MV-4-11 (cell line): Measurements from ENCODE around the gene RBM28.
"Not testable (repeated sequence)": the region's sequence is repeated elsewhere in the genome, so short reads cannot be mapped to it uniquely, and the experiment has no call there.

ENCODE experiments used
- DNase-seq: peaks from one replicate; lab custom pipeline; 2025; lab: John Stamatoyannopoulos, UW

The RBM28 gene

DNA sequence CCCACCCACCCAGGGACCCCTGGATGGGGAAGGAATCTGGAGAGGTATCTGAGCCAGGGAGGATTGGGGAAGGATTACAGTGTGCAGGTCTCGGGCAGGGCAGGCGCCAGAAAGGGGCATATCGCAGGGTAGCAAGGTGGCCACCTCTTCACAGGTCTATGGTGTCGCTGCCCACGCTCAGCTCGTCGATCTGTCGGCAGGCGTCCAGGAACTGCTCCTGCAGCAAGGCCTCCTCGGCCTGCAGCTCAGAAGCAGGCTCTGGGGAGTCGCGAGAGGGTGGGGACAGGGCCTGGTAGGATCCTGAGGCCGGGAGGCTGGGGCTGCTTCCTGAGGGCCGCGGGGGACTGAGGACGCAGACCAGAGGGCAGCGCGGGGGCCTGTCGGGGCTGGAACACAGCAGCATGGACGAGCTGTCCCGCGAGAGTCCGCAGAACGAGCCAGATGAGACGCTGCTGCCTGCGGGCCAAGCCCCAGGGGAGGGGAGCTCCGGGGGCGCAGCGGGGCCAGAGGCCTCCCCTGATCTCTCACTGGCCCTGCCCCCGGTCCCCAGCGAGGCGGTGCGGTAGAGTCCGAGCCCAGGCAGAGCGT lies 7.1 kb upstream of the RBM28 start:
- no peak for DNase-seq

DNA sequence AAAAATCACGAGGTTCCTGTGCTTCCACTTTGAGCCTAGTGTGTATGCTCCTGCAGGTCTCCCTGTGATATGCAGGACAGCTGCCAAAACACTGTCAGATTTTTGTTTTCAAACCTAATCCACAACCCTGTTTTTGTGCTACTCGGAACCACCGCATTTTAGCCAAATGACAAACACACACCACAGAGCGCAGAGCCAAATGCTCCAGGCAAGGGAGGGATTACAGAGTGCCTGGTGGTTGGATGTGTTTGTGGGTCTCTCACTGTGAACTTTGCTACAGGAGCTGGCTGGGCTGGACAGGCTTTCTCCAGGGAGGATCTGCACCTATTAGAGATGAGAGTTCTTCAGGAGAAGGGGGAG lies 5.7 kb upstream of the RBM28 start:
- no peak for DNase-seq

DNA sequence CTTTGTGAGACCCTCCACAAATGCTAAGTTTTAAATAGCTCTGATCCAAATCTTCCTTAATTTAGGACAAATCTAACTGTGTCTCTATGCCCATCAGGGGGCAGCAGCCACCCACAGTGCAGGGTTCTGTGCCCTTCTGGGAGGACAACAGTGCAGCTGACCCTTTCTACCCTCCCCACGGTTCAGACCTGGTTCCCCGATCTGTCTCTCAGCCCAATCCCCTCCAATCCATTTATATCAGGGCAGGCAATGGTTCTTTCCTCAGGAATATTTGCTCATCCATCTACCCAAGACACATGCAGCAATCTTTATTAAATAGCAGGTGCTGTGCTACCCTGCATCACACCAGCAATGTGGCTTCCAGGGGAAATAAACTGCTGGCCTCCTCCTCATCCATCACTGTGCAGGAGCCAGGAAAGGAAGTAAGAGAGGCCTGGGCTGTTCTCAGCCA lies 4.0 kb upstream of the RBM28 start:
- peak; percentile 48 for DNase-seq

DNA sequence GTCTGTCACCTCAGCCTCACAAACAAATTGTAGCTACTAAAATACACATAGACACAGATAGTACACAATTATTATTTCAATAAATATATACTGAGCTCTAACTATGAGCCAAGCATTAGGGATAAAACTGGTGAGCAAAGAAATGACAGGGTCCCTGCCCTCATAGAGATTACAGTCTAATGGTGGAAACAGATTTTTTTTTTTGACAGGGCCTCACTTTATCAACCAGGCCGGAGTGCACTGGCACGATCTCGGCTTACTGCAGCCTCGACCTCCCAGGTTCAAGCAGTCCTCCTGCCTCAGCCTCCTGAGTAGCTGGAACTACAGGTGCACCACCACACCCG lies 695 bp upstream of the RBM28 start:
- DNase-seq: no peak

DNA sequence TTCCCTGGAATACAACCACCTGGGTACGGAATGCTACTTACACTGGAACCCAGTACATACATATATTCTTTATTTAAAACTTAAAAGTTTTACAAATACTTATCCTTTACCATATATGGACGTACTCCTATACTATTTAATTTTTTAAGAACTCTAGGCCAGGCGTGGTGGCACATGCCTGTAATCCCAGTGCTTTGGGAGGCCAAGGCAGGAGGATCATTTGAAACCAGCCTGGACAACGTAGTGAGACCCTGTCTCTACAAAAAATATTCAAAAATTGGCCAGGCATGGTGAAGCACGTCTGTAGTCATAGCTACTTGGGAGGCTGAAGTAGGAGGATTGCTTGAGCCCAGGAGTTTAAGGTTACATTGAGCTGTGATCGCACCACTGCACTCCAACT lies 2.0 kb downstream of the RBM28 start:
- no peak for DNase-seq

DNA sequence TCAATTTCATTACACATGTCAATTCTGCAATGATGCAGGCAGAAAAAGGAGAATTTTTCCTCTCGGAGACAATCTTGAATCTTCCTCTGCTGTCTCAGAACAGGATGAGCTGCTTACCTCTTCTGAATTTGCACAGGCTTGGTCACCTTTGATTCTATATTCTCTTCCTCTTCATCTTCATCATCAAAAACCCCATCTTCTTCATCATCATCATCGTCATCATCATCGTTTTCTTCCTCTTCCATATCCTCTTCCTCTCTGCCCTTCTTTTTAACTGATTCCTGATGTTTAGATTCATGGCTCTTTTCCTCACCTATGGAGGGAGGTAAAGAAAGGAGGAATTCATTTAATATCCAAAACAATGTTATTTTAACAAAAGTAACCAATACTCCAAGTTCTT lies 8.0 kb downstream of the RBM28 start:
- DNase-seq: no peak

GRCh38 chr7:128324368-128324680 lies 19.4 kb downstream of the RBM28 start:
- no peak for DNase-seq

- DNase-seq: no peak
Measured at GRCh38 chr7:128323459-128324367, 20.0 kb downstream of the RBM28 start.

- peak; percentile 4 for DNase-seq
Measured at GRCh38 chr7:128323040-128323439, 20.7 kb downstream of the RBM28 start.

GRCh38 chr7:128322040-128322643 lies 21.6 kb downstream of the RBM28 start:
- DNase-seq: peak; percentile 79

DNA sequence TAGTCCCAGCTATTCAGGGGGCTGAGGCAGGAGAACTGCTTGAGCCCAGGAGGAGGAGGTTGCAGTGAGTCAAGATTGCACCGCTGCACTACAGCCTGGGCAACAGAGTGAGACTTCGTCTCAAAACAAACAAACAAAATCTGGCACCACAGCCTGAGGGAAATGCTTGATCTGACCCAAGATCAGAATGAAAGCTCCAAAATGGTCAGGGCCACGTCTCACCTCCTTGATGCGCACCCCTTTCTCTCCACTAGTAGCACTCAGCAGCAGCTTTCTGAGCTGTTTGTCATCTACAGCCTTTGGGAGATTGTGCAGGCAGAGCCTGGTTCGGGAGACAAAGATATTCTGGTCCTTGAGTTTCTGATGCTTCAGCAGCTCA lies 22.7 kb downstream of the RBM28 start:
- DNase-seq: no peak

- no peak for DNase-seq
Measured at GRCh38 chr7:128318691-128319090, 25.0 kb downstream of the RBM28 start.

DNA sequence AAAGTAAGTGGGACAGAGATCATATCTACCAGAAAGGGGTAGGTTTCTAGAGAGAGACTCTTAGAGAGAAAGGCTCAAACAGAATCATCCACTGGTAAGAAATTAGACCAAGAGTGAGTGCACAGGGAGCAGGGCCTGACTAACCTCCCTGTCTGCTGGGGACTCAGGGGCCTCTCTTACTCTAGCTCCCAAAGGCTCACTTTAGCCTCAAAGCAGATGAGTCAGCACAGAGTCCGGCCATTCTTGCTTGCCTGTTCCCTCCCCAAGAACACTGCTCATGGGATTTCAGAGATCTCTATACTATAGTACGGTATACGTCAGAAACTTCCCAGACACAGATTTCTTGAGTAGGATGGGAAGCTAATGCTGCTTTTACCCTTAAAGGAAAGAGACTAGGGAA lies 32.7 kb downstream of the RBM28 start:
- no peak for DNase-seq

- DNase-seq: no peak
Measured at GRCh38 chr7:128310499-128310898, 33.2 kb downstream of the RBM28 start.

GRCh38 chr7:128309976-128310375 lies 33.7 kb downstream of the RBM28 start:
- no peak for DNase-seq

GRCh38 chr7:128309124-128309523 lies 34.6 kb downstream of the RBM28 start:
- DNase-seq: no peak

GRCh38 chr7:128307061-128307460 lies 36.6 kb downstream of the RBM28 start:
- DNase-seq: no peak

DNA sequence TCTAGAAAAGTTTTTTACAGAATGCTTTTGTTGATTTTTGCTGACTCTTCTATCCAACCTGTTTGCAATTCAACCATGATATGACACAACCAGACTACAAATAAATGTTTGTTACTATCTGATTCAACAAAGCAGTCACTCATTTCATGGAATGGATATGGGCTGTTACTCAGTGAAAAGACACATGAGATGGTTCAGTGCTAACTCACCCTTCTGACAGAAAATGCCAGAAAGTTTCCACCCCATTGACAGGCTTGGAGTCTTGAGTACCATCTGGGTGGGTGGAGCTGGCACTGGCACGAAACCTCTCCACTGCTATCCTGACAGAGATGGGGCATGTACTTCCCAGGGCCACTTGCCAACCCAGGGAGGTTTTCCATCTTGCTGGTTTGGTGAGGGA lies 39.5 kb downstream of the RBM28 start:
- DNase-seq: no peak

GRCh38 chr7:128303643-128304042 lies 40.1 kb downstream of the RBM28 start:
- no peak for DNase-seq

DNA sequence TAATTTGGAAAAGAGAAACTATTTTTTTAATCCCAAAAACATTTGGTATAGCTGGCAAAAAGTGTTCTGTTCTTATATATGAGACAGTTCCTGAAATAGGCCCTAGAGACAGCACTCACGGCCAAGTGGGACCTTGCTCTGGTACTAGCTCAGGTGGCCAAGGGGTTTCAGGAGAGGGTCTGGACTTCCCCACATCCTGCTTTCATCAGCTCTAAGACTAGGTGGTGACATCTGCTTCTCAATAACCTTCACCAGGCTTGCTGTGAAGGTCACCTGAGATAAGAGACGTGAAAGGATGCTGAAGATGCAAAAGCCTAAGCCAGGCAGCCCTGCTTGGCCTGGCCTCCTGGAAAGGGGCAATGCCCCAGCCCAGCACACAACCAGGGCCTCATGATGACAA lies 40.6 kb downstream of the RBM28 start:
- DNase-seq: no peak

DNA sequence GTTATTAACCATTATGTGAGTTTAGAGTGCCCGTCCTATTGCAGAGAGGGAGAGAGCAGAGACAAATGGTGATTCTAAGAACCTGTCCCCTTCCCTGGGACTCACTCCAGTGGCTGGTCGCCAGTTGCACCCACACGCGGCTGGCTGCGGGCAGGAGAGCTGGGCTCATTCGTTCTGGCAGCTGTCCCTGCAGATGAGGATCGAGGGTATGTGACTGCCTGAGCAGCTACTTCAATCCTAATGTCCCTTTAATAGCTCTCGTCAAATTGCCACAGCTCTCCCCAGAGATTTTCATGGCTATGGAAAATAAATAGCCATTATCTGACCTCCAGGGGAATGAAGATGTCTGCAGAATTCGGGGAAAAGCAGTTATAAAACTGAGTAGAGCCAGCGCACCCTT lies 41.6 kb downstream of the RBM28 start:
- DNase-seq: no peak

GRCh38 chr7:128299109-128299607 lies 44.5 kb downstream of the RBM28 start:
- no peak for DNase-seq

GRCh38 chr7:128298004-128298403 lies 45.7 kb downstream of the RBM28 start:
- DNase-seq: not testable (repeated sequence)
